ENCODE measurements around the gene LRP1.
A peak's percentile ranks its signal among the peaks of the same experiment; 100 is the strongest.

The LRP1 gene

GRCh38 chr12:57227315-57228115, 99.2 kb downstream of the LRP1 start:
- DNase-seq, result no peak

- no peak for DNase-seq
Observed at GRCh38 chr12:57229046-57229633, 100.9 kb downstream of the LRP1 start.

GRCh38 chr12:57229634-57230380, 101.5 kb downstream of the LRP1 start, which contains the start of gene SHMT2:
Gene SHMT2, plus strand, starts transcription at chr12:57229711. Its CDS starts 68 bp downstream, at chr12:57229779.
- DNase-seq, result peak; percentile 92

GRCh38 chr12:57230381-57231155, 102.3 kb downstream of the LRP1 start:
- no peak for DNase-seq

GRCh38 chr12:57231276-57232021, 103.2 kb downstream of the LRP1 start:
- DNase-seq, result no peak

GRCh38 chr12:57232156-57232756, 104.0 kb downstream of the LRP1 start:
- no peak for DNase-seq

- DNase-seq, result no peak
Observed at GRCh38 chr12:57233357-57234232, 105.3 kb downstream of the LRP1 start.

GRCh38 chr12:57234233-57234570, 105.9 kb downstream of the LRP1 start:
- DNase-seq, result no peak

- no peak for DNase-seq
Observed at GRCh38 chr12:57234571-57235016, 106.3 kb downstream of the LRP1 start.

- DNase-seq, result no peak
Observed at GRCh38 chr12:57235017-57235727, 106.9 kb downstream of the LRP1 start.

GRCh38 chr12:57235728-57236131, 107.4 kb downstream of the LRP1 start:
- DNase-seq, result no peak

GRCh38 chr12:57236201-57236924, 108.1 kb downstream of the LRP1 start:
- no peak for DNase-seq

- DNase-seq, result no peak
Observed at GRCh38 chr12:57236925-57237595, 108.8 kb downstream of the LRP1 start.

- no peak for DNase-seq
Observed at GRCh38 chr12:57237596-57237931, 109.3 kb downstream of the LRP1 start.

- no peak for DNase-seq
Observed at GRCh38 chr12:57237932-57238853, 109.9 kb downstream of the LRP1 start.

GRCh38 chr12:57238854-57239554, 110.7 kb downstream of the LRP1 start:
- peak; percentile 75 for DNase-seq

- no peak for DNase-seq
Observed at GRCh38 chr12:57239587-57240065, 111.3 kb downstream of the LRP1 start.
